Measurements from ENCODE around the gene DONSON. TPM values are rescaled to one million over a fixed set of nuclear protein-coding genes. Genes with fewer than 3 reads are reported as not detected.
"Not testable (repeated sequence)": the region's sequence is repeated elsewhere in the genome, so short reads cannot be mapped to it uniquely, and the experiment has no call there.

DONSON gene
- total RNA-seq, 1 donor from 2014 or later = 41.7 TPM

- no peak overlapping the region for H3K4me3 Mint-ChIP-seq (ENCODE audit: low read depth)
- no peak for DNase-seq (ENCODE audit: low spot score)
- intact Hi-C loops (cut with micrococcal nuclease) = no loop called here
- peaks cover 38% of the 10 kb centered on the region for H3K36me3 Mint-ChIP-seq (ENCODE audit: low read depth)
- H3K9me3 Mint-ChIP-seq = no peaks in the 10 kb centered on the region
- H3K4me1 Mint-ChIP-seq (ENCODE audit: low read depth) = peaks cover 22% of the 10 kb centered on the region
- no peak overlapping the region for H3K27ac Mint-ChIP-seq
- no peaks in the 10 kb centered on the region for H3K27me3 Mint-ChIP-seq (ENCODE audit: low read depth)
Measured at GRCh38 chr21:33584455-33584854, 4.0 kb downstream of the DONSON start.

GRCh38 chr21:33578959-33579542 lies 9.4 kb downstream of the DONSON start:
- Mint-ChIP-seq H3K36me3 (ENCODE audit: low read depth) (peaks cover 52% of the 10 kb centered on the region), H3K4me3 (ENCODE audit: low read depth) (no peak overlapping the region), H3K9me3 (no peaks in the 10 kb centered on the region), H3K27me3 (ENCODE audit: low read depth) (no peaks in the 10 kb centered on the region), H3K27ac (peak overlapping the region; percentile 55), H3K4me1 (ENCODE audit: low read depth) (peaks cover 7% of the 10 kb centered on the region)
- no peak for DNase-seq (ENCODE audit: low spot score)
- intact Hi-C loops (cut with micrococcal nuclease) = no loop called here

- Mint-ChIP-seq H3K4me3 (ENCODE audit: low read depth) (no peak overlapping the region), H3K36me3 (ENCODE audit: low read depth) (peaks cover 58% of the 10 kb centered on the region), H3K27me3 (ENCODE audit: low read depth) (no peaks in the 10 kb centered on the region), H3K9me3 (no peaks in the 10 kb centered on the region), H3K27ac (no peak overlapping the region), H3K4me1 (ENCODE audit: low read depth) (peaks cover 7% of the 10 kb centered on the region)
- intact Hi-C loops (cut with micrococcal nuclease) = no loop called here
- no peak for DNase-seq (ENCODE audit: low spot score)
Measured at GRCh38 chr21:33578214-33578613, 10.3 kb downstream of the DONSON start.

DNA sequence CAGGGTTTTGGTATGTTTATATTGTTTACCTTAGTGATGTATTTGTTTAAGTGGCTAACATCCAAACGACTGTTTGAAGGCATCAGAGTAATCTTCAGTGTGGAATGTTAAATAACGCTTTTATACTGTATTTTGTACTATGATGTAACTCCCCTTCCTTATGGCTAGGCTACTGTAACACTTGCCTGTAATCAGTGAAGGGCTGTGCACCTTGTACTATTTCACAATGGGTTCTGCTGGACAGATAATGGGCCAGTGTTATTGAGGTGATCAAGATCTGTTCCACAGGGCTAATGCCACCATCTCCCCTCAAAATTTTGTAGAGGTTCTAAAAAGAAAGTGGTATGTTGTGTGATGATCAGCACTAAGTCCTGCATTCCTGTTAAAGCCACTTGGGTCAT lies 11.7 kb downstream of the DONSON start:
- H3K27me3 Mint-ChIP-seq (ENCODE audit: low read depth); H3K27ac Mint-ChIP-seq; H3K4me1 Mint-ChIP-seq (ENCODE audit: low read depth); intact Hi-C loops (cut with micrococcal nuclease); H3K9me3 Mint-ChIP-seq; H3K4me3 Mint-ChIP-seq (ENCODE audit: low read depth); DNase-seq (ENCODE audit: low spot score): not testable (repeated sequence)
- H3K36me3 Mint-ChIP-seq (ENCODE audit: low read depth) = peaks cover 65% of the 10 kb centered on the region

DNA sequence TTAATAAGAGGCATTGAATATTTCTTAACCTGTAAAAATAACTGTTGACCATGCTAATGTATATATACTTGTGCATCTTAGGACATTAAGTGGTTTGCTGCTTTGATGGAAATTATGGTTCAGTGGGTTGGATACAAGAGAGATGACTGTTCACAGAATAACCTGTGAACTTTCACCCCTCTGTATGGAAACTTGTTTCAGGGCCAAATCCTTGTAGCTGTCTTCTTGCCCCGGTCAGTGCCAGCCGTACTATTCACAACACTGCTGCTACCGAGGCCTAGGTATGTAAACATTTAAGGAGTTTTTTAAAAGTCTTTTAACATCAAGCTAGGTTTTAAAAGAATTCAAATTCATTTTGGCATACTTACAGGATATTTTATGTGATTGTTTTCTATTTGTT lies 16.1 kb downstream of the DONSON start:
- no peak for DNase-seq (ENCODE audit: low spot score)
- peaks cover 11% of the 10 kb centered on the region for H3K4me1 Mint-ChIP-seq (ENCODE audit: low read depth)
- intact Hi-C loops (cut with micrococcal nuclease) = no loop called here
- no peak overlapping the region for H3K4me3 Mint-ChIP-seq (ENCODE audit: low read depth)
- peaks cover 75% of the 10 kb centered on the region for H3K36me3 Mint-ChIP-seq (ENCODE audit: low read depth)
- H3K9me3 Mint-ChIP-seq = no peaks in the 10 kb centered on the region
- no peak overlapping the region for H3K27ac Mint-ChIP-seq
- H3K27me3 Mint-ChIP-seq (ENCODE audit: low read depth) = no peaks in the 10 kb centered on the region

GRCh38 chr21:33569991-33570390 lies 18.5 kb downstream of the DONSON start:
- peaks cover 60% of the 10 kb centered on the region for H3K36me3 Mint-ChIP-seq (ENCODE audit: low read depth)
- H3K4me1 Mint-ChIP-seq (ENCODE audit: low read depth) = peaks cover 15% of the 10 kb centered on the region
- H3K9me3 Mint-ChIP-seq = no peaks in the 10 kb centered on the region
- H3K27ac Mint-ChIP-seq = no peak overlapping the region
- H3K27me3 Mint-ChIP-seq (ENCODE audit: low read depth) = no peaks in the 10 kb centered on the region
- intact Hi-C loops (cut with micrococcal nuclease) = no loop called here
- DNase-seq (ENCODE audit: low spot score) = no peak
- H3K4me3 Mint-ChIP-seq (ENCODE audit: low read depth) = no peak overlapping the region

DNA sequence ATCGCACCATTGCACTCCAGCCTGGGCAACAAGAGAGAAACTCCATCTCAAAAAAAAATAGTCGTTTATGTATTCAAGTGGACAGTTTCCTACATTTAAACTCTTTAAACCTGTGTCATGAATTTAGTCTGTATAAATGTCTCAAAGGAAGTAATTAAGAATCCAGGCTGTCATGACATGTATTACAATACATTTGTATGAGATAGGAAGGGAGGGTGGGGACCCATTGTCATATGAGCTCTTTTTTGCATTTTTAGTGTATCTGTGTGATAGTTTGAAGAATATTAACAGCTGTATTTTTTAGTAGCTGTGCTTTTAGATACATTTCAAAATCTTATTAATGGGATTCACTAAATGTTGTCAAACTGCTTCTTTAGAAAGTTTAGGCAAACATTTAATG lies 20.0 kb downstream of the DONSON start:
- no peaks in the 10 kb centered on the region for H3K9me3 Mint-ChIP-seq
- H3K27me3 Mint-ChIP-seq (ENCODE audit: low read depth) = no peaks in the 10 kb centered on the region
- H3K4me1 Mint-ChIP-seq (ENCODE audit: low read depth) = peaks cover 21% of the 10 kb centered on the region
- no peak overlapping the region for H3K27ac Mint-ChIP-seq
- peaks cover 56% of the 10 kb centered on the region for H3K36me3 Mint-ChIP-seq (ENCODE audit: low read depth)
- H3K4me3 Mint-ChIP-seq (ENCODE audit: low read depth) = no peak overlapping the region
- intact Hi-C loops (cut with micrococcal nuclease) = no loop called here
- no peak for DNase-seq (ENCODE audit: low spot score)

GRCh38 chr21:33567914-33568313 lies 20.6 kb downstream of the DONSON start:
- DNase-seq (ENCODE audit: low spot score) = no peak
- intact Hi-C loops (cut with micrococcal nuclease) = loop anchor here (2.0 kb wide), 1 partner anchor 25 kb away; the partner anchor contains the start of genes GART and SON
- H3K4me3 Mint-ChIP-seq (ENCODE audit: low read depth) = no peak overlapping the region
- H3K36me3 Mint-ChIP-seq (ENCODE audit: low read depth) = peaks cover 56% of the 10 kb centered on the region
- no peaks in the 10 kb centered on the region for H3K9me3 Mint-ChIP-seq
- no peaks in the 10 kb centered on the region for H3K27me3 Mint-ChIP-seq (ENCODE audit: low read depth)
- H3K4me1 Mint-ChIP-seq (ENCODE audit: low read depth) = peaks cover 21% of the 10 kb centered on the region
- no peak overlapping the region for H3K27ac Mint-ChIP-seq

GRCh38 chr21:33566514-33566913 lies 22.0 kb downstream of the DONSON start:
- no peak overlapping the region for H3K27ac Mint-ChIP-seq

DNA sequence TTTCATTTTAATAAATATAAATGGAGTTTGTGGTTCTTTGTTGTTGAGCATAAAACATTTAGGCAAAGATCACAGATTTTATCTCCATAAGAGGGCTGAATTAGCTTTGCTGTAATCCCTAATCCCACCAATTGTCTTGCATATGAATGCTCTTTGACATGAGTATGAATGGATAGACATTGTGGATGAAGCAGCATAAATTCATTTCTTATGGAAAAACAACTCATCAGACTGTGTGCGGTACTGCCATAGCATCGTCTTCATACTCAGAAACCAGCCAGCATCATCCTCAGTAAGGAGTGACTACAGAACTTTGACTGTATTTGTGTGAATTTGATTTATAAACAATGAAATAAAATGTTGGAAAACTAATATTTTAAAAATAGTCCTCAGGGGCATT lies 26.1 kb downstream of the DONSON start:
- Mint-ChIP-seq H3K27ac (no peak overlapping the region), H3K4me1 (ENCODE audit: low read depth) (peaks cover 28% of the 10 kb centered on the region), H3K36me3 (ENCODE audit: low read depth) (peaks cover 65% of the 10 kb centered on the region)

More at GRCh38 chr21:33566514-33566913, 22.0 kb downstream of the DONSON start:
- H3K4me1 Mint-ChIP-seq (ENCODE audit: low read depth) = peaks cover 26% of the 10 kb centered on the region
- no peaks in the 10 kb centered on the region for H3K9me3 Mint-ChIP-seq
- intact Hi-C loops (cut with micrococcal nuclease) = loop anchor here (2.0 kb wide), 1 partner anchor 24 kb away; the partner anchor contains the start of genes GART and SON
- H3K36me3 Mint-ChIP-seq (ENCODE audit: low read depth) = peaks cover 55% of the 10 kb centered on the region
- no peaks in the 10 kb centered on the region for H3K27me3 Mint-ChIP-seq (ENCODE audit: low read depth)
- DNase-seq (ENCODE audit: low spot score) = no peak
- H3K4me3 Mint-ChIP-seq (ENCODE audit: low read depth) = no peak overlapping the region

GRCh38 chr21:33561373-33561772 lies 27.1 kb downstream of the DONSON start:
- H3K4me3 Mint-ChIP-seq (ENCODE audit: low read depth) = no peak overlapping the region
- no peaks in the 10 kb centered on the region for H3K27me3 Mint-ChIP-seq (ENCODE audit: low read depth)
- intact Hi-C loops (cut with micrococcal nuclease) = no loop called here
- peak overlapping the region; percentile 45 for H3K27ac Mint-ChIP-seq
- no peak for DNase-seq (ENCODE audit: low spot score)
- no peaks in the 10 kb centered on the region for H3K9me3 Mint-ChIP-seq
- peaks cover 73% of the 10 kb centered on the region for H3K36me3 Mint-ChIP-seq (ENCODE audit: low read depth)
- peaks cover 31% of the 10 kb centered on the region for H3K4me1 Mint-ChIP-seq (ENCODE audit: low read depth)

More for the DNA sequence above, 26.1 kb downstream of the DONSON start:
- intact Hi-C loops (cut with micrococcal nuclease) = no loop called here
- no peak overlapping the region for H3K4me3 Mint-ChIP-seq (ENCODE audit: low read depth)
- H3K27me3 Mint-ChIP-seq (ENCODE audit: low read depth) = no peaks in the 10 kb centered on the region
- no peak for DNase-seq (ENCODE audit: low spot score)
- no peaks in the 10 kb centered on the region for H3K9me3 Mint-ChIP-seq

GRCh38 chr21:33560965-33561364 lies 27.5 kb downstream of the DONSON start:
- H3K36me3 Mint-ChIP-seq (ENCODE audit: low read depth) = peaks cover 77% of the 10 kb centered on the region
- no peaks in the 10 kb centered on the region for H3K27me3 Mint-ChIP-seq (ENCODE audit: low read depth)
- peak overlapping the region; percentile 45 for H3K27ac Mint-ChIP-seq
- DNase-seq (ENCODE audit: low spot score) = no peak
- intact Hi-C loops (cut with micrococcal nuclease) = no loop called here
- no peaks in the 10 kb centered on the region for H3K9me3 Mint-ChIP-seq
- H3K4me1 Mint-ChIP-seq (ENCODE audit: low read depth) = peaks cover 33% of the 10 kb centered on the region
- H3K4me3 Mint-ChIP-seq (ENCODE audit: low read depth) = no peak overlapping the region

- Mint-ChIP-seq H3K4me1 (ENCODE audit: low read depth) (peaks cover 39% of the 10 kb centered on the region), H3K27ac (no peak overlapping the region), H3K4me3 (ENCODE audit: low read depth) (no peak overlapping the region), H3K36me3 (ENCODE audit: low read depth) (peaks cover 88% of the 10 kb centered on the region), H3K9me3 (no peaks in the 10 kb centered on the region), H3K27me3 (ENCODE audit: low read depth) (no peaks in the 10 kb centered on the region)
- DNase-seq (ENCODE audit: low spot score) = no peak
- intact Hi-C loops (cut with micrococcal nuclease) = no loop called here
Measured at GRCh38 chr21:33559813-33560212, 28.7 kb downstream of the DONSON start.

Data from activated T-helper 2 cell treated with anti-CD3 and anti-CD28 coated beads, Interferon-gamma antibody, Interleukin-2, Interleukin-4, amounts not matched to agents 10 μg/mL and 5 μg/mL and 100 μg/mL, durations not matched to agents 14 hours and 24 hours and 36 hours (primary cell).